GM12874 (cell line): ENCODE data around the gene RASA3.
A peak's percentile ranks its signal among the peaks of the same experiment; 100 is the strongest.

ENCODE experiments used
- TF ChIP-seq, protein P1 (sequence below): IDR thresholded peaks from 2 replicates; pipeline ENCODE4 v1.5.1; 2011; ENCODE audit warnings: low read depth, mild to moderate bottlenecking, control low read depth, low read length, moderate library complexity; ENCODE audit not compliant: insufficient read depth

RASA3 gene

DNA sequence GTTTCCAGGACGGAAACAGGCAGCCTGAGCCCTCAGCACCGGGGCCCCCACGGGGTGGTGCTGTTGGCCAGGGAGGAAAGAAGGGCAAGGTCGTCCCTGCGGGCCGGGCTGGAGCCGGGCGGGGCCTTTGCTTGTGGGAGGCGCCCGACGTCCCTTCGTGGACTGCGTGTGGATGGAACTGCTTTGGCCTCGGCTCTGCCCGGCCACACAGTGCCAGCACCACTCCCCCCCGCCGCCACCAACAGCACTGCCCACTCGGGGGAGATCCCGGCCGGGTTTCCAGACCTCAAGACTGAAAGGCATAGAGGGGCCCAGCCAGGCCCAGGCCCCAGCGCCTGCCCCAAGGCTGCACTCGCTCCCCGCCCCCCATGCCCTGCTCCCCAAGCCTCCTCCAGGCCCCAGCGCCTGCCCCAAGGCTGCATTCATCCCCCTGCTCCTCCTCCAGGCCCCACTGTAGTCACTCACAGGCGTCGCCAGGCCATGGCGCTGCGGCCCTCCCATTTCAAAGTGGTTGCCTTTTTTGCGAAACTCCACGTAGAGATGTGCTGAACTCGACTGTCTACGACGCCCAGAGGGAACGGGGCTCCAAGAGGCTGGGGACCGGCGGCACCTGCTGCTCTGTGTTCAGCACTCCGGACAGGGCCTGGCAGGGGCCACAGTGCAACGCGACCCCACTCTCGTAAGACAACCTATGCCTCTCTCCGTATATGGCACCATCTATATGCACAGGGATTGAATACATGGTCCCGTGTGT is 181.0 kb downstream of the RASA3 start:
- TF ChIP-seq, protein P1, sequence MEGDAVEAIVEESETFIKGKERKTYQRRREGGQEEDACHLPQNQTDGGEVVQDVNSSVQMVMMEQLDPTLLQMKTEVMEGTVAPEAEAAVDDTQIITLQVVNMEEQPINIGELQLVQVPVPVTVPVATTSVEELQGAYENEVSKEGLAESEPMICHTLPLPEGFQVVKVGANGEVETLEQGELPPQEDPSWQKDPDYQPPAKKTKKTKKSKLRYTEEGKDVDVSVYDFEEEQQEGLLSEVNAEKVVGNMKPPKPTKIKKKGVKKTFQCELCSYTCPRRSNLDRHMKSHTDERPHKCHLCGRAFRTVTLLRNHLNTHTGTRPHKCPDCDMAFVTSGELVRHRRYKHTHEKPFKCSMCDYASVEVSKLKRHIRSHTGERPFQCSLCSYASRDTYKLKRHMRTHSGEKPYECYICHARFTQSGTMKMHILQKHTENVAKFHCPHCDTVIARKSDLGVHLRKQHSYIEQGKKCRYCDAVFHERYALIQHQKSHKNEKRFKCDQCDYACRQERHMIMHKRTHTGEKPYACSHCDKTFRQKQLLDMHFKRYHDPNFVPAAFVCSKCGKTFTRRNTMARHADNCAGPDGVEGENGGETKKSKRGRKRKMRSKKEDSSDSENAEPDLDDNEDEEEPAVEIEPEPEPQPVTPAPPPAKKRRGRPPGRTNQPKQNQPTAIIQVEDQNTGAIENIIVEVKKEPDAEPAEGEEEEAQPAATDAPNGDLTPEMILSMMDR: peak; percentile 70

DNA sequence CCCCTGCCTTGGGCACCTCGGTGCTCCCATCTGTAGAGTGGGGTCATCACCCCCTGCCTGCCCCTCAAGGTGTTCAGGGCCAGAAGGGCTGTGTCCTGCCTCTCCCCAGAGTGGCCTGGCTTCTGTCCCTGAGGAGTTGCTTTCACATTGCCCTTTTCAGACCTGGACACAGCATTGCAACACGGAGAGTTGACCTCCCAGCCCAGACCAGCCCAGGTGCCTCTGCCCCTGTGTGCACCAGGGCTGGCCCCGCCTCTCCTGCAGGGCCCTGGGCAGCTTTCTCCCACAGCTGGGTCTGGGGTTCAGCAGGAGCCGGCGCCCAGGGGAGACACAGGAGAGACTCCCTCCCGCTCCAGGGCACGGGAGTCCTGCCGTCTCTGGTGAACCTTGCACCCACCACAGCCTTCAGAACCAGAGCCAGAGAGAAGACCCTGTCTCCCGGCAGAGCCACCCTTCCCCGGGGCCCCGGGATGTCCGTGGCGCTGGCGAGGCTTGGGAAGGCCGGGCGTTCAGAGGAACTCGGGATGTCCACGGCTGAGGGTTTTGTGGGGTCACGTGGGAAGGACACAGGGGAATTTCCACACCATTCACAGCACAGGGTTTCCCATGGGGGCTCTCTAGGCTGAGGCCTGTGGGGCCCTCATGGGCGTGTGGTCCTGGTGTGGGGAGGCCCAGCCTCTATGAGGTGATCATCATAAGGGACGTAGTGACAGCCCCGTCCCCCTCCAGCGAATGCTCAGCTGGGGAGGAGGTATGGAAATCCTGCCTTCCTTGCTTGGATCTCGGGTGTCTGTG is 181.8 kb downstream of the RASA3 start:
- TF ChIP-seq, protein P1: no peak

DNA sequence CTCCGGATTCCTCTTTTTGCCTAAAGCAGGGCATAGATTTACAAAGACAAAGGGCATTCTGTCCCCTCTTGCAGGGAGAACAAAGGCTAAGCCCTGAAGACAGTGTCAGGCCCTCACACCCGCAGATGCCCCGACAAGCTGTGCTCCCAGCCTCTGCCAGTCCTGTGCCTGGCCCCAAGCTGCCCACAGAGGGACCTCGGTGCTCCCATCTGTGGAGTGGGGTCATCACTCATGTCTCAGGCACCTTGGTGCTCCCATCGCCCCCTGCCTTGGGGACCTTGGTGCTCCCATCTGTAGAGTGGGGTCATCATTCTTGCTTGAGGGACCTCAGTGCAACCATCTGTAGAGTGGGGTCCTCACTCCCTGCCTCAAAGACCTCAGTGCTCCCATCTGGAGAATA is 182.9 kb downstream of the RASA3 start:
- TF ChIP-seq, protein P1: no peak

DNA sequence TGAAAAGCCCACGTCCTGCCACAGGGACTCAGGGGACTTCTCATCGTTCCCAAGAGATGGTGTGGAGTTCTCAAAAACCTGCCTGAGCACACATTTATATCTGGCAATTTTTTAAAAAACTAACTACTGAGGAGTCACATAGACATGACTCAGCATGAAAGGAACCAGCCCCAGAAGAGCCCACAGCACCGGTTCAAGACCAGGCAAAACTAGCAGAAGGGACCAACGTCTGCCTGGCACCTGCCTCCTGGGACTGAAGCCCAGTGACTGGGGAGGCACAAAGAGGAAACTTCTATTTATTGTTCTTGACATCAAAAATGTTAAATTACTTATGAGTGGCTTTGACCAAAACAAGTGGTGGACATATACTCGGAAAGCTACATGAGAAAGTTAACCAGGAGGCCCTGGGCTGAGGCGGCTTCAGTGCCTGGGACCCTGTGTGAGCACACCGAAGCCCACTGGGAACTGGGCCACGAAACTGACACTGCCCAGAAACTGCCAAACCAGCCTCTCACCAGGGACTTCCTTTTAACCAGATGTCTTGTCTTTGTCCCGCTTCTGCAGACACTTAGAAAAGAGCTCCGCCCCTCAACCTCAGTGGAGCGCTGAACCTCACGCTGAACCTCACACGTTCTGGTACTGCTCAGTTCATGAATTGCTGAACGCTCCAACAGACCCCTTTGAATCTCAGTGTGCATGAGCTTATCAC is 184.2 kb downstream of the RASA3 start:
- TF ChIP-seq, protein P1: no peak

DNA sequence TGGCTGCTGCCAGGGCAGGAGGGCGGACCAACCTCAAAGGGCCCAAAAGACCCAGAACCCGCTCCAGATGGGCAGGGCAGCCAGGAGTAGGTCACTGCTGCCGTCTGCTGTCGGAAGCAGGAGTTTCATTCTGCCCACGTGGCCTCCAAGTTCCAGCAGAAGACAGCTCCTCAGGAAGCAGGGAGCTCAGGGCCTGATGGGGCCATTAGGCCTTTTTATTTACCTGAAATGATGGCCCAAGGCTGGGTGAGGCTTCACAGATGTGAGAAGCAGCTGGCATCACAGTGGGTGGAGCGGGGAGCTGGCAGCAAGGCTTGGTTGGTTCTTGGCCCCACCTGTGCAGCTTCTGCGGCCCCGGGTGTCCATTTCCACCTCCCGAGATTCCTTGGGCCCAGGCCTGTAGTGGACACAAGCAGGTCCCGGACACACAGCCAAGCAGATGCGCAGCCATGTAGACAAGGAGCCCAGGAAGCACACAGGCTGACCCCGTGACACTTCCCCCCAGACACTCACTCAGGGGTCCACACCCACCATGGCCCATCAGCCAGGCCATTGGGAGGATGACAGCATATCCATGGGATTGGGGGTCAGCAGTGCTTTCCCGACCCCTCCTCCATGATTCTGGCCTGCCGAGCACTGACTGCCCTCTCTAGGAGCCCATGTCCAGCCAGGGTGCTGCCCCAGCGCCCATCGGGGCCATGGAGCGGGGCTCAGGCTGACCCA is 185.0 kb downstream of the RASA3 start:
- TF ChIP-seq, protein P1: no peak

DNA sequence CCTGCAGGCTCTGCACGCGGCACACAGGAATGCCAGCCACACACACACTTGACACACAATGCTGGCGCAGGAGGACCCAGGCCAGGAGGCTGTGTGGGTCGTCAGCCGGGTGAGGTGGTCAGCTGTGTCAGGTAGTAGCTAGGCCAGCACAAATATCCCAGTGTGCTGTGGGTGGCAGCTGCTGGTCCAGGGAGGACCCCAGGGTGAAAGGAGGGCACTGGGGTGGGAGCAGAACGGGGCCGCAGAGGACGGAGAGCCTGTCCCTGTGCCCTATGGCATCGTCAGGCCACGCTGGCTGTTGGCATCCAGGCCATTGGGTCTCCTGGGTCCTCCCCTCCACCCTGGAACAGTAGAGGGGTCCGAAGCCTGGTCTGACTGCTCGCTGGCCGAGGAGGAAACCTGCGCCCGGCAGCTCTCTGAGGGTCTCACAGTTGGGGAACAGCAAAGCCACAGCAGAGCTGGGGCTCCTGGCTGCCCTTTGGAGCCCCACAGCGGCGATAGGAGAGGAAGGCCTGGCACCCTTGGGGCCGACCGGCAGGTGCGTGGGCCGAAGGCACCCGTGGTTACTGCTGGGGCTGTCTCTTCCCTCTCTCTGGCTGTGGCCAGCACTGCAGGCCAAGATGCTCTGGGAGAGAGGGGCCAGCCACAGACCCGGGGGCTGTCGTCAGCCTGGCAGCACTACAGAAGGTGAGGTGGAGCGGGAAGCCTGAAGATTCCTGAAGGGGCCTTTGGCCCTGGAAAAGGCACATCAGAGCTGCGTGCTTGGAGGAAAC is 185.8 kb downstream of the RASA3 start:
- TF ChIP-seq, protein P1: no peak
